H54 (cell line): ENCODE results near the gene TNS3.
"Not testable (repeated sequence)": the region's sequence is repeated elsewhere in the genome, so short reads cannot be mapped to it uniquely, and the experiment has no call there.

Experiments used
- DNase-seq: peaks from one replicate; pipeline ENCODE4 v3.0.0; 2011; ENCODE audit warnings: low spot score, mixed read lengths; ENCODE audit not compliant: insufficient read length
- FAIRE-seq: peaks from 3 replicates; lab custom pipeline; 2011; peaks lifted over from hg19 to GRCh38; lab: Jason Lieb, UNC
- POLR2A ChIP-seq: IDR thresholded peaks from 2 replicates; pipeline ENCODE4 v1.6.1; 2011; ENCODE audit warnings: low read depth, mild to moderate bottlenecking, low read length

The TNS3 gene

DNA sequence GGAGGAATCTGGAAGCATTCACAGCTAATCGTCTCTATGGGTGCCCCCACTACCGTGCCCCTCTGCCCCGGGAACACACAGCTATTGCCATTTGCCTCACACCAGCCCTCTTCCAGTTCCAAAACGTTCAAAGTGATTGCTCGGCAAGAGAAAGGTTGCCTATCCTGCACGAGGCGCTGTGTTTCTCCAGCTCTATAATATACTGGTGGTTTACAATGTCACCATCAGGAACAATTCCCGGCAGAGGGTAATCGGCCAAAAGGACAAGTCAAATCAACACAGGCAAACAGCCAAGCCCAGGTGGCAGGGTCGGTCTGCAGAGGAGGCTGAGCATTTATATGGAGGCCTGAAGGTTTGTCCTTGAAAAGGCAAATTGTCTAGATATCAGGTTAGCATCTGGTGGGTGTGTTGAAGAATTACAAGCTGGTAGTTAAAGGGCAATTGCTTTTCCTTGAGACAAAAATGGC is 29.2 kb upstream of the TNS3 start:
- no peak for TF ChIP-seq POLR2A
- no peak for FAIRE-seq
- DNase-seq = no peak

- DNase-seq = no peak
- TF ChIP-seq POLR2A = no peak
- no peak for FAIRE-seq
Observed at GRCh38 chr7:47610506-47611044, 28.7 kb upstream of the TNS3 start.

DNA sequence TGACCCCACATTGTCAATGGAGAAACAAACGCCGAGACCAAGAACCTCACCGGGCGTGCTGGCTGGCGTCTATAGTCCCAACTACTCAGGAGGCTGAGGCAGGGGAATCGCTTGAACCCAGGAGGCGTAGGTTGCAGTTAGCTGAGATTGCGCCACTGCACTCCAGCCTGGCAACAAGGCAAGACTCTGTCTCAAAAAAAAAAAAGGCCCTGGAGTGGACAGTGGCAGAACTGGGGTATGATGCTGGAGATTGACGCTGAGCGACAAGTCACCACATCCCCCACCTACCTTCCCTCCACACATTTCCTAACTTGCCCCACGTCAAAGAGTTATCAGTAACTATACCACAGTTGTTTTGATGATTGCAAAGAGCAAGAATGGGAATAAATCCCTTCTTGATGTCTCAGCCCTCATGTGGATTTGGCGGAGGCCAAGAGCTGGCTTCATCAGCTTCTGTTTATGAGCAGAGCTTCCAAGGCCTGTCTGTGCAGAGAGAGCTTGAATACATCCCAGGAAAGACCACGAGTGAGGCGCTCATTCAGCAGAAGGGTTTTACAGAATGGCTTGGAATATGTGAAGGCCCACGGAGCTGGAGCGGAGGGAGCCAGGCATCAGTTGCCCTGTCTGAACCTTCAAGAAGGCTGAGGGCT is 28.0 kb upstream of the TNS3 start:
- DNase-seq (no peak), FAIRE-seq (no peak)
- no peak for TF ChIP-seq POLR2A

GRCh38 chr7:47606593-47607046 is 24.7 kb upstream of the TNS3 start:
- not testable (repeated sequence) for DNase-seq, FAIRE-seq

- FAIRE-seq = no peak
- TF ChIP-seq POLR2A = no peak
Observed at GRCh38 chr7:47605816-47606575, 24.1 kb upstream of the TNS3 start.

DNA sequence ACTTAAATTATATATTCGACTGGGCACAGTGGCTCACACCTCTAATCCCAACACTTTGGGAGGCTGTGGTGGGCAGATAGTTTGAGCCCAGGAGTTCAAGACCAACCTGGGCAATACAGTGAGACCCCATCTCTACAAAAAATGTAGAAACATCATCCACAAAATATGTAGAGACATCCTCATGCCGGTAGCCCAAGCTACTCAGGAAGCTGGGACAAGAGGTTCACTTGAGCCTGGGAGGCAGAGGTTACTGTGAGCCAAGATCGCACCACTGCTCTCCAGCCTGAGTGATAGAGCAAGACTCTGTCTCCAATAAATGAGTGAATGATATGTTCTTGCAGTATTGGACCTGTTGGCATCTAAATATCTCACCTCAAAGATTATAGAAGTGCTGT is 22.6 kb upstream of the TNS3 start:
- TF ChIP-seq POLR2A = no peak
- FAIRE-seq = no peak
- DNase-seq = no peak

More at GRCh38 chr7:47605816-47606575, 24.1 kb upstream of the TNS3 start:
- no peak for DNase-seq

DNA sequence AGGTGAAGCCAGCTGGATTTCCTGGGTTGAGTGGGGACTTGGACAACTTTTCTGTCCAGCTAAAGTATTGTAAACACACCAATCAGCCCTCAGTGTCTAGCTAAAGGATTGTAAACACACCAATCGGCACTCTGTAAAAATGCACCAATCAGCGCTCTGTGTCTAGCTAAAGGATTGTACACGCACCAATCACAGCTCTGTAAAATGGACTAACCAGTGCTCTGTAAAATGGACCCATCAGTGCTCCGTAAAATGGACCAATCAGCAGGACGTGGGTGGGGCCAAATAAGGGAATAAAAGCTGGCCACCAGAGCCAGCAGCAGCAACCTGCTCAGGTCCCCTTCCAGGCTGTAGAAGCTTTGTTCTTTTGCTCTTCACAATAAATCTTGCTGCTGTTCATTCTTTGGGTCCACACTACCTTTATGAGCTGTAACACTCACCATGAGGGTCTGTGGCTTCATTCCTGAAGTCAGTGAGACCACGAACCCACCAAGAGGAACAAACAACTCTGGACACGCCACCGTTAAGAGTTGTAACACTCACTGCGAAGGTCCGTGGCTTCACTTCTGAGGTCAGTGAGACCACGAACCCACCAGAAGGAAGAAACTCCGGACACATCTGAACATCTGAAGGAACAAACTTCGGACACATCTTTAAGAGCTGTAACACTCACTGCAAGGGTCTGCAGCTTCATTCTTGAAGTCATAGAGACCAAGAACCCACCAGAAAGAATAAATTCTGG is 21.8 kb upstream of the TNS3 start:
- FAIRE-seq, DNase-seq: not testable (repeated sequence)

- no peak for DNase-seq
- no peak for FAIRE-seq
- no peak for TF ChIP-seq POLR2A
Observed at GRCh38 chr7:47602272-47603004, 20.5 kb upstream of the TNS3 start.

DNA sequence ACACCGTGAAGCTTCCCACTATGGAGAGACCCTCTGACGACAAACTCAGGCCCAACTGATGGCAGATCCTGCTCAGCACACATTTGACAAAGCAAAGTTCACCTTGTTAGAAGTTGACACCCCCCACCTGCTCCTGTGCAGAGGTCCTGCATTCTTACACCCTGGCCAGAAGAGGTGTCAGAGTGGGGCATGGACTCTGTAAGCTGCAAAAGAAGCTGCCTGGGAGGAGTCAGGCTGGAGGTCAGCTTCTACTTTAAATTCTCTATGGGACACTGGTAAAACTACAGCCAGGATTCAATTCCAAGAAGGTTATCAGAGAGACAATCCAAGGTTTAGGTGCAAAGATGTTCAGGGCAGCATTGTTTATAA is 20.0 kb upstream of the TNS3 start:
- DNase-seq = no peak
- FAIRE-seq = no peak
- TF ChIP-seq POLR2A = no peak

DNA sequence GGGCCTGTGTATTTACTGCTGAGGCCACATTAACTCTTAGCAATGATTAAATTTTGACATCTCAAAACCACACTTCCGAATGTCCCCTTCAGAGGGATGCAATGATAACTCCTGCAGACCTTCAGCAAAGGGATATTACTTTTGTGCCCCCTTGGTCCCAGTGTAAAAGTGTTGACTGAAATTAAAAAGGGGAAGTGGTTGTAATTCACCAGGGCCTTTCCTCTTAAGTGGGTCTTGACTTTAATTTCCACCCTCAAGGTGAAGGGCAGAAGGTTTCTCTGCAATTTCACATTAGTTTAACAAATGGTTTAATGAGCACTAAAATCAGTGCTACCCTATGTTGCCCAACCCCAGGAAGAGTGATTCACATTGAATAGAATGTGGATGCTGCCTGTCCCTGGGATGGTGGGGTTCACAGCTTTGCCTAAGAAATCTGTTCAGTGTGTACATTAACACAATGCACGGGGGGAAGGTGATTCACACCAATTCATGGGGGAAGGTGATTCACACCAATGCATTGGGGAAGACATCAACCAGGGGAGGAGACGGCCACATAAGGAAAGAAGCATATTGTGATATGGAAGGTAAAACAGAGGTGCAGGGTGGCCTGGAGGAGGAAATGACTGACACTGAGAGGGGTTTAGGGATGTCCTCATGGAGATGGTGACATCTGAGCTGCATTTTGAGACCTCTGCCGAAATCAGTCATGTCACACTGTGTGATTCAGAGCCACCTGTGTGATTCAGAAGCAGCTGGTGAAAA is 19.4 kb upstream of the TNS3 start:
- peak; percentile 80 for DNase-seq
- no peak for TF ChIP-seq POLR2A
- FAIRE-seq = peak; percentile 52

- peak; percentile 41; the same call in 1 of the 2 replicates for TF ChIP-seq POLR2A
- FAIRE-seq = no peak
- DNase-seq = peak; percentile 82
Observed at GRCh38 chr7:47600199-47601118, 18.5 kb upstream of the TNS3 start.

- no peak for DNase-seq
- no peak for FAIRE-seq
- TF ChIP-seq POLR2A = no peak
Observed at GRCh38 chr7:47597379-47597778, 15.5 kb upstream of the TNS3 start.
